Measurements from ENCODE around the gene CLK2.

DNA sequence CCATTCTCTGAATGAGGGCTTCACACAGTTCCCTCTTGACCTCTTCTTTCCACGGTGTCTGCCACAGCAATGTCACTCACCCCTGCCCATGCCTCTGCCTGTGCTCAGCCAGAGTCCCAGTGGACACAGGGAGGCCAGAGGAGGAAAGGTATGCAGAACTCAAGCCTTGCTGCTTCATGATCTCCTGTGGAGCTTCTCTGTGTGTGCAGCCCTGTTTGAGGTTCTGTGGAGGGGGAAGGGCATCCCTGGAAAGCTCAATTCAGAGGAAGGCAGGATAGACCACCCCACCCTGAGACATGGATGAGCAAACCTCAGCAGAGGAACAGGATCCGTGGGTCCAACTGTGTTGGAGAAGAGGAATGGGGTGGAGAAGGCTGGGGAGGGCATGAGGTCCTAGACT is 6.0 kb upstream of the CLK2 start:
- TF ChIP-seq POLR2A (IDR thresholded peaks at IDR 0.05): no peak
- TF ChIP-seq, protein P1, sequence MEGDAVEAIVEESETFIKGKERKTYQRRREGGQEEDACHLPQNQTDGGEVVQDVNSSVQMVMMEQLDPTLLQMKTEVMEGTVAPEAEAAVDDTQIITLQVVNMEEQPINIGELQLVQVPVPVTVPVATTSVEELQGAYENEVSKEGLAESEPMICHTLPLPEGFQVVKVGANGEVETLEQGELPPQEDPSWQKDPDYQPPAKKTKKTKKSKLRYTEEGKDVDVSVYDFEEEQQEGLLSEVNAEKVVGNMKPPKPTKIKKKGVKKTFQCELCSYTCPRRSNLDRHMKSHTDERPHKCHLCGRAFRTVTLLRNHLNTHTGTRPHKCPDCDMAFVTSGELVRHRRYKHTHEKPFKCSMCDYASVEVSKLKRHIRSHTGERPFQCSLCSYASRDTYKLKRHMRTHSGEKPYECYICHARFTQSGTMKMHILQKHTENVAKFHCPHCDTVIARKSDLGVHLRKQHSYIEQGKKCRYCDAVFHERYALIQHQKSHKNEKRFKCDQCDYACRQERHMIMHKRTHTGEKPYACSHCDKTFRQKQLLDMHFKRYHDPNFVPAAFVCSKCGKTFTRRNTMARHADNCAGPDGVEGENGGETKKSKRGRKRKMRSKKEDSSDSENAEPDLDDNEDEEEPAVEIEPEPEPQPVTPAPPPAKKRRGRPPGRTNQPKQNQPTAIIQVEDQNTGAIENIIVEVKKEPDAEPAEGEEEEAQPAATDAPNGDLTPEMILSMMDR (IDR thresholded peaks at IDR 0.05): no peak
